Stimulated activated naive CD8-positive, alpha-beta T cell treated with anti-CD3 and anti-CD28 coated beads, Interleukin-15, amount 100 ng/mL, for 72 hours (primary cell): ENCODE results near the gene C2orf15.

Experiments used
- ATAC-seq: fragments of 150-1000 bp; cut with Tn5 transposase; 2 replicates; pipeline ENCODE4 v1.10.0; 2021; ENCODE audit warnings: mild to moderate bottlenecking, moderate library complexity
- DNase-seq, 2 donors: peaks; one replicate each; pipeline ENCODE4 v3.0.0; 2021 to 2022
- H3K27ac Mint-ChIP-seq, 2 donors: one replicate each; pipeline ENCODE4 v1.8.0; 2022; ENCODE audit warnings: mild to moderate bottlenecking in 2 of 2, mixed read lengths in 2 of 2, moderate library complexity in 2 of 2
- H3K27me3 Mint-ChIP-seq: one replicate; pipeline ENCODE4 v1.8.0; 2022; ENCODE audit warnings: mixed read lengths
- H3K4me1 Mint-ChIP-seq: one replicate; pipeline ENCODE4 v1.8.0; 2022; ENCODE audit warnings: mild to moderate bottlenecking, mixed read lengths
- H3K4me3 Mint-ChIP-seq, 2 donors: one replicate each; pipeline ENCODE4 v1.8.0; 2022; ENCODE audit warnings: mild to moderate bottlenecking in 2 of 2, mixed read lengths in 2 of 2, moderate library complexity in 1 of 2
- H3K9me3 Mint-ChIP-seq, 2 donors: one replicate each; pipeline ENCODE4 v1.8.0; 2022; ENCODE audit warnings: mixed read lengths in 2 of 2

Gene C2orf15

GRCh38 chr2:99153921-99154604 lies 12.6 kb downstream of the C2orf15 start:
- no peak for DNase-seq
- Mint-ChIP-seq H3K27ac (peak overlapping the region; percentile 96 to 100), H3K4me1 (peaks cover 30% of the 10 kb centered on the region), H3K4me3 (no peak overlapping the region), H3K27me3 (no peaks in the 10 kb centered on the region), H3K9me3 (no peaks in the 10 kb centered on the region)
- no peak for ATAC-seq

- DNase-seq (peak; percentile 89 to 95), ATAC-seq (peak; percentile 98)
- peak within 1 kb of the TSS; percentile 96 to 100 for H3K27ac Mint-ChIP-seq
- no peaks in the 10 kb centered on the region for H3K9me3 Mint-ChIP-seq
- H3K4me3 Mint-ChIP-seq = no peak within 1 kb of the TSS
- H3K27me3 Mint-ChIP-seq = no peaks in the 10 kb centered on the region
- peaks cover 30% of the 10 kb centered on the region for H3K4me1 Mint-ChIP-seq
Observed at GRCh38 chr2:99154643-99155536, 13.4 kb downstream of the C2orf15 start, which contains the start of the genes LIPT1 and TSGA10. Gene LIPT1 (plus strand): TSS chr2:99154967. CDS start chr2:99161958, 6,991 bp downstream. Gene TSGA10 (minus strand): TSS chr2:99154942. CDS start chr2:99109439, 45,503 bp downstream.

GRCh38 chr2:99156891-99157290 lies 15.4 kb downstream of the C2orf15 start:
- H3K4me3 Mint-ChIP-seq = no peak overlapping the region
- no peak overlapping the region for H3K27ac Mint-ChIP-seq

GRCh38 chr2:99158599-99158998 lies 17.1 kb downstream of the C2orf15 start:
- no peak for ATAC-seq
- peaks cover 24% of the 10 kb centered on the region for H3K4me1 Mint-ChIP-seq
- DNase-seq = no peak
- no peaks in the 10 kb centered on the region for H3K9me3 Mint-ChIP-seq
- no peaks in the 10 kb centered on the region for H3K27me3 Mint-ChIP-seq
- H3K4me3 Mint-ChIP-seq = no peak overlapping the region
- no peak overlapping the region for H3K27ac Mint-ChIP-seq

More at GRCh38 chr2:99156891-99157290, 15.4 kb downstream of the C2orf15 start:
- ATAC-seq (no peak), DNase-seq (no peak)
- Mint-ChIP-seq H3K9me3 (no peaks in the 10 kb centered on the region), H3K27me3 (no peaks in the 10 kb centered on the region), H3K4me1 (peaks cover 24% of the 10 kb centered on the region)

GRCh38 chr2:99159594-99159993 lies 18.1 kb downstream of the C2orf15 start:
- H3K4me3 Mint-ChIP-seq = no peak overlapping the region
- peaks cover 24% of the 10 kb centered on the region for H3K4me1 Mint-ChIP-seq
- no peak for ATAC-seq
- H3K9me3 Mint-ChIP-seq = no peaks in the 10 kb centered on the region
- DNase-seq = no peak
- H3K27me3 Mint-ChIP-seq = no peaks in the 10 kb centered on the region
- H3K27ac Mint-ChIP-seq = no peak overlapping the region

GRCh38 chr2:99166218-99166617 lies 24.7 kb downstream of the C2orf15 start:
- no peak overlapping the region for H3K4me3 Mint-ChIP-seq
- H3K27ac Mint-ChIP-seq = peak overlapping the region in 1 of 2 donors; percentile 88
- H3K9me3 Mint-ChIP-seq = no peaks in the 10 kb centered on the region
- H3K4me1 Mint-ChIP-seq = peaks cover 22% of the 10 kb centered on the region
- no peaks in the 10 kb centered on the region for H3K27me3 Mint-ChIP-seq
- DNase-seq (no peak), ATAC-seq (no peak)

GRCh38 chr2:99169534-99169933 lies 28.0 kb downstream of the C2orf15 start:
- no peak overlapping the region for H3K27ac Mint-ChIP-seq
- ATAC-seq = peak; percentile 81
- H3K27me3 Mint-ChIP-seq = no peaks in the 10 kb centered on the region
- no peak overlapping the region for H3K4me3 Mint-ChIP-seq
- no peaks in the 10 kb centered on the region for H3K9me3 Mint-ChIP-seq
- no peak for DNase-seq
- peaks cover 39% of the 10 kb centered on the region for H3K4me1 Mint-ChIP-seq

- H3K27me3 Mint-ChIP-seq = no peaks in the 10 kb centered on the region
- no peaks in the 10 kb centered on the region for H3K9me3 Mint-ChIP-seq
- ATAC-seq (peak; percentile 78), DNase-seq (peak in 1 of 2 donors; percentile 16)
- H3K4me3 Mint-ChIP-seq = no peak overlapping the region
- H3K4me1 Mint-ChIP-seq = peaks cover 46% of the 10 kb centered on the region
- peak overlapping the region; percentile 86 to 92 for H3K27ac Mint-ChIP-seq
Observed at GRCh38 chr2:99171377-99172140, 30.1 kb downstream of the C2orf15 start.

GRCh38 chr2:99180755-99181623 lies 39.5 kb downstream of the C2orf15 start, which contains the start of the genes MITD1 and MRPL30:
Gene MITD1 (minus strand): TSS chr2:99181058. CDS start chr2:99180981, 77 bp downstream.
Gene MRPL30 (plus strand): TSS chr2:99181184. CDS start chr2:99186204, 5,020 bp downstream.
- no peaks in the 10 kb centered on the region for H3K27me3 Mint-ChIP-seq
- peak; percentile 96 for ATAC-seq
- H3K9me3 Mint-ChIP-seq = no peaks in the 10 kb centered on the region

GRCh38 chr2:99181624-99182000 lies 40.1 kb downstream of the C2orf15 start:
- DNase-seq = no peak
- Mint-ChIP-seq H3K27ac (peak overlapping the region; percentile 26 to 98), H3K27me3 (no peaks in the 10 kb centered on the region), H3K4me1 (peaks cover 52% of the 10 kb centered on the region), H3K4me3 (peak overlapping the region; percentile 99), H3K9me3 (no peaks in the 10 kb centered on the region)
- ATAC-seq = no peak

More at GRCh38 chr2:99180755-99181623, 39.5 kb downstream of the C2orf15 start, which contains the start of the genes MITD1 and MRPL30:
- Mint-ChIP-seq H3K4me1 (peaks cover 55% of the 10 kb centered on the region), H3K4me3 (peak within 1 kb of the TSS; percentile 99), H3K27ac (peak within 1 kb of the TSS; percentile 98 to 99)
- peak; percentile 88 to 91 for DNase-seq

GRCh38 chr2:99183025-99183424 lies 41.5 kb downstream of the C2orf15 start:
- H3K27me3 Mint-ChIP-seq = no peaks in the 10 kb centered on the region
- ATAC-seq (no peak), DNase-seq (no peak)
- no peaks in the 10 kb centered on the region for H3K9me3 Mint-ChIP-seq
- H3K27ac Mint-ChIP-seq = peak overlapping the region in 1 of 2 donors; percentile 1
- peaks cover 54% of the 10 kb centered on the region for H3K4me1 Mint-ChIP-seq
- peak overlapping the region in 1 of 2 donors; percentile 2 for H3K4me3 Mint-ChIP-seq

GRCh38 chr2:99184811-99185210 lies 43.3 kb downstream of the C2orf15 start:
- no peak for ATAC-seq
- Mint-ChIP-seq H3K4me1 (peaks cover 43% of the 10 kb centered on the region), H3K9me3 (no peaks in the 10 kb centered on the region), H3K27me3 (no peaks in the 10 kb centered on the region), H3K27ac (no peak overlapping the region), H3K4me3 (no peak overlapping the region)
- DNase-seq = no peak

GRCh38 chr2:99187011-99187410 lies 45.5 kb downstream of the C2orf15 start:
- DNase-seq = no peak
- Mint-ChIP-seq H3K27ac (peak overlapping the region in 1 of 2 donors; percentile 72), H3K4me1 (peaks cover 36% of the 10 kb centered on the region), H3K9me3 (no peaks in the 10 kb centered on the region), H3K27me3 (no peaks in the 10 kb centered on the region), H3K4me3 (no peak overlapping the region)
- no peak for ATAC-seq

GRCh38 chr2:99188357-99188756 lies 46.9 kb downstream of the C2orf15 start:
- H3K4me3 Mint-ChIP-seq = no peak overlapping the region
- H3K9me3 Mint-ChIP-seq = no peaks in the 10 kb centered on the region
- ATAC-seq (no peak), DNase-seq (no peak)
- peak overlapping the region in 1 of 2 donors; percentile 1 for H3K27ac Mint-ChIP-seq
- peaks cover 28% of the 10 kb centered on the region for H3K4me1 Mint-ChIP-seq
- H3K27me3 Mint-ChIP-seq = no peaks in the 10 kb centered on the region
